HG02870 (cell line): ENCODE results near the gene GYS2.
"Not testable (repeated sequence)": the region's sequence is repeated elsewhere in the genome, so short reads cannot be mapped to it uniquely, and the experiment has no call there.

ENCODE experiments used
- ATAC-seq: cut with Tn5 transposase; IDR thresholded peaks from one replicate; pipeline ENCODE4 v1.9.1; 2021; ENCODE audit warnings: mild to moderate bottlenecking, moderate library complexity; ENCODE audit not compliant: unreplicated experiment

The GYS2 gene

DNA sequence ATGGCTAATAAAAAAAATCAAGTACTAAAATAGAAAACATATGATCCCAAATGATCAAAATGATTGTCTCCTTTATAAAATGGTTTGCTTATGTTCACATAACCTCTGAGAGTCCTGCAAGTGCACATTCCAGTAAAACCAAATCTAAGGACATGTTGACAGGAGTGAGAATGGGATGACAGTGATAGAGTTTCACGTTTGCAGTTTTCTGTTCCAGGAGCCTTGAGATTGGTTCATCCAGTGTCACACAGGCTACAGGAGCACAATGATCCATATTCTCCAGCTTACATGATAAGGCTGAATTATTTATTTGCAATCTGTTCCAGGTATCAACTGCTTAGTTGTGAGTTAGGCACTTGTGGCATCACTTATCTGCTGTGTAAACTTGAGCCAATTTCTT, 1.5 kb upstream of the GYS2 start:
- no peak for ATAC-seq

DNA sequence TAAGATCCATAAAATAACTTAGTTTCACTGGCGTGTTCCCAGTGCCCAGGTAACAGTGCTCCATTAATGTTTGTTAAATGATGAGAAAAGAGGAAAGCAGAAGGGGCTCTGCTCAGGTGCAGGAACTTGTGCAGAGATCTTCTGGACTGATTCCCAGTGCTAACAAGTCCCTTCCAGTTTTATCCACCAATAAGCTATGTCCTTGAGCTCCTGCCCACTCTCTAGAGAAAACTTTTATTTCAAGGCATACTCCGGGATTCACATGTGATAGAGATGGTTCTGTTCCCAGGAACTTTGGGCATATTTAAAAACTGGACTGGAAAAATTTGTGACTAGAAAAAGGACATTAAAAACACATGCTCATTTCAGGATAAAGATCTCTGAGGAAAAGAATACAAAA, 1.9 kb downstream of the GYS2 start:
- no peak for ATAC-seq

DNA sequence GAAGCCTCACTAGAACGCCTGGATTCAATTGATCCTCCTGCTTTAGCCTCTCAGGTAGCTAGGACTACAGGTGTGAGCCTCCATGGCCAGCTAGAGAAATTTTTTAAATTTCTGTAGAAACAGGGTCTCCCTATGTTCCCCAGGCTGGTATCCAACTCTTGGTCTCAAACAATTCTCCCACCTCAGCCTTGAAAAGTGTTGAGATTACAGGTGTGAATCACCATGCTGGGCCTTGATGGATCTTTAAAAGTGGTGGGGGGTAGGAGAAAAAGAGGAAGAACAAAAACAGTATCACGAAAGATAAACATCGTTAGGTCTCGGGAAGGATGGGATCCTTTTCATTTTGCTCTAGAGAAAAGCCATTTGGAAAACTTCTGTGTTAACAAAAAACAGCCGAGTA, 4.5 kb downstream of the GYS2 start:
- ATAC-seq, result no peak

DNA sequence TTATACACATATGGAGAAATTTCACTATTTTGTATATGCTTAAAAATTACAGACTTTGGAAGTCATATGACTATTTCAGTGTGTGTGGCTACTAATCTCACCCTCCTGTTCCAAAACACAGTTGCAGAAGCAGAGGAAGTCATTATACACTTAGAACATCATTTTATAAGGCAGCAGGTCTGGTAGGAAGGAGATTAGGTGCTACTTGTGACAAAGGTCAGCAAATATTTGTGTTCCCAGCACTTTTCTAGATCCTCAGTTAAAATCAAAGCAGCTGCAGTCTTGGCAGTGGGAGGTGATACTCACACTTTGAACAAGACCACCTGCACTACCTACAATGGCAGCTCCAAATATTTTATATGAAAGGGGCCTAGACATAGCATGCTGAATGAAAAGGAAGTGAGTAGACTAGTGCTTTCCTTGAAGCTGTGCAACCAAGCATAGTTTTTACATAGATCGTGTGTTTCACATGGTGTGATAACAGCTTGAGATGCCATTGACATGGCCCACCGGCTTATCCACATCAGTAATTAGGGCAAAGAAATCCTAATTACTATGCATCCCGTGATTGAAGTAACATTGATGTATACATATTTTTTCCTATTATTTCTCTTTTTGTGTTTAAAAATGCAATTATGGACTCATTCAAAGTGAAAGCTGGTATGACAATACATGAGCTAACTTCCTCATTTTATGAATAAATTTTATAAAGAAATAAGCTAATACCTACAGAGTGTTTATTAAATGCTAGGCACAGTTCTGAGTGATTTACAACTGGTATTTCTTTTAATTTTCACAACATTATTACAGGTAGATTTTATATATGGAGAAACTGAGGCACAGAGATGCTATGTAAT, 5.3 kb downstream of the GYS2 start:
- ATAC-seq, result peak; percentile 67

DNA sequence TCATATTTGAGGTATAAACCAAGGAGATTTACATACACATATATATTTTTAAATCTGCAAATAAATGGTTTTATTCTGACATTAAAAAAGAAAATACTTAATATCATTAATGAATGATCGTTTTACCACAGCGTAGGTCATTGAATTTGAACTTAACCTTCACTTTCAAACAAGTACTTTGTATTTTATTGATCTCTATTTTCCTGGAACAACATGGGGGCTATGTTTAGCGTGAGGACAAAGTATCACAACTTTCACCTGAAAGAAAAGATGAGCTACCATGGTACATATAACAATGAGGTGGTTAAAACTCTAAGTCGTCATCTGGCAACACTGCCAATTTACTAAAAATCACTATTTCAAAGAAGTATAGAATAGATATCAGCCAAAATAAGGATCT, 6.0 kb downstream of the GYS2 start:
- no peak for ATAC-seq

DNA sequence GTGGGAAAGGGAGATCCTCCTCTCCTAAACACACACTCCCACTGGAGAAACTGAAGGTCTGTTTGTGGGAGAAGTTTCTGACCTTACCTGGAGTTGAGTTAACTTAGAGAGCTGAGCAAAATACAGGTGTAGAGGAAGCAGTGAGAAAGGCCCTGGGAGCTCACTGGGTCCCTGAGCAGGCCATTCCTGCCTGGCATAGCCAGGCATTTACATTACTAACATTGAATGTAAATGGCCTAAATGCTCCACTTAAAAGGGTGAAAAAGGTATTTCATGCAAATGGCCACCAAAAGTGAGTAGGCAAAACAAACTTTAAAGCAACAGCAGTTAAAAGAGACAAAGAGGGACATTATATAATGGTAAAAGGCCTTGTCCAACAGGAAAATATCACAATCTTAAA, 9.3 kb downstream of the GYS2 start:
- ATAC-seq, result not testable (repeated sequence)

DNA sequence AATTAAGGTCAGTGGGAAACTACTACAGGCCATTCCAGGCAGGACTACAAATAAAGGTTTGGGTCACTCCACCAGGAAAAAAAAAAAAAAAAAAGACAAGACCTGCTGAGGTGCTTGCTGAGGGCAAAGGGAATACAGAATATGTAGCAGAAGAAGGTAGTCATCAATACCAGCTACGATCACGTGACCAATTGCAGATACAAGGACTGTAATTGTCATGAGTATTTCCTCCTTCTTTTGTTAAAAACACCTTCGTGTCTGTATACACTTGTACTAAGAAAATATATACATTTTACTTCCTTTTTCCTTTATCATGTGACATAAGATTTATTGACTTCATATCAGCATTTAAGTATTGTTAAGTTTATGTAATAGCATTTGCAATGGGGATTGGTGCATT, 19.2 kb downstream of the GYS2 start:
- ATAC-seq, result no peak

DNA sequence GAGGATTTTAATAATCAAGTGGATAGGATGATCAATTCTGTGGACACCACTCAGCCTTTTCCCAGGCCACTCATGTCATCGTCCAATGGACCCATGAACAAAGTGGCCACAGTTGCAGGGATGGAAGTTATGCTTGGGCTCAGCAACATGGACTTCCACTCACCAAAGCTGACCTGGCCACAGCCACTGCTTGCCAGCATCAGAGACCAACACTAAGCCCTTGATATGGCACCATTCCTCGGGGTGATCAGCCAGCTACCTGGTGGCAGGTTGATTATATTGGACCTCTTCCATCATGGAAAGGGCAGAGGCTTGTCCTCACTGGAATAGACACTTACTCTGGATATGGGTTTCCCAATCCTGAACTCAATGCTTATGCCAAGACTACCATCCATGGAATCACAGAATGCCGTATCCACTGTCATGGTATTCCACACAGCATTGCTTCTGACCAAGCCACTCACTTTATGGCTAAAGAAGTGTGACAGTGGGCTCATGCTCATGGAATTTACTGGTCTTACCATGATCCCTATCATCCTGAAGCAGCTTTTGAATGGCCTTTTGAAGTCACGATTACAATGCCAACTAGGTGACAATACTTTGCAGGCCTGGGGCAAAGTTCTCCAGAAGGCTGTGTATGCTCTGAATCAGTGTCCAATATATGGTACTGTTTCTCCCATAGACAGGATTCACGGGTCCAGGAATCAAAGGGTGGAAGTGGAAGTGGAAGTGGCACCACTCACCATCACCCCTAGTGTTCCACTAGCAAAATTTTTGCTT, 20.1 kb downstream of the GYS2 start:
- not testable (repeated sequence) for ATAC-seq

DNA sequence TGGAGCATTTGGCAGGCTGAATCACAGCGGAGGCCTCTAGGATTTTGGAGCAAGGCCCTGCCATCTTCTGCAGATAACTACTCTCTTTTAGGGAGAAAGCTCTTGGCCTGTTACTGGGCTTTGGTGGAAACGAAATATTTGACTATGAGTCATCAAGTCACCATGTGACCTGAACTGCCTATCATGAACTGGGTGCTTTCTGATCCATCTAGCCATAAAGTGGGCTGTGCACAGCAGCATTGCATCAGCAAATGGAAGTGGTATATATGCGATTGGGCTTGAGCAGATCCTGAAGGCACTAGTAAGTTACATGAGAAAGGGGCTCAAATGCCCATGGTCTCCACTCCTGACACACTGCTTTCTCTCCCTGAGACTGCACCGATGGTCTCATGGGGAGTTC, 21.1 kb downstream of the GYS2 start:
- ATAC-seq, result no peak

DNA sequence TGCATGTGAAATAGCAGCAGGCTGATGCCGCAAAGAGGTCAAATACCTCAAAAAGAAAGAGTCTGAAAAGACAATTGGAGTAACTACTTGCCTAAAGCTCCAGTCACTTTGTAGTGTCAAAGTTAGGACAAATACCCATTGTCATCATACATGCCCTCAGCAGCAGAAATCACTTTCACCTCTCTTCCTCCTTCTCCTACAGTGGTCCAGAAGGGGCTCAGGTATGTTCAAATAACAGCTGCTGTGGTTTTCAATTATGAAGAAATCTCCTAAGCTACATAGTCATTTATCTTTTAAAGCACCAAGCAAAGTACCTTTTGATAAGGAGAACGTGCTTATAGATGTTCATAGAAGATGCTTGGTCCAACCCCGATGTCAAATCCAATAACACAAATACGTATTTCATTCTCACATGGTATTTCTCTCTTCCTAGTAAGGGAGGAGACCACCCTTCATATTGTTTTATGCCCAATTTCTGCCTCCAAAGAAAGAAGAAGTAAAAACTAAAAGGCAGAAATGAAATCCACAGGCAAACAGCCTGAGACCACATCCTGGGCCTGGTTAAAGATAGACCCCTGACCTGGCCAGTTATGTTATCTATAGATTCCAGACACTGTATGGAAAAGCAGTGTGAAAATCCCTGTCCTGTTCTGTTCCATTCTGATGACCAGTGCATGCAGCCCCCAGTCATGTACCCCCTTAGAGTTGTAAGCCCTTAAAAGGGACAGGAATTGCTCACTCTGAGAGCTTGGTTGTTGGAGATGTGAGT, 23.7 kb downstream of the GYS2 start:
- no peak for ATAC-seq

DNA sequence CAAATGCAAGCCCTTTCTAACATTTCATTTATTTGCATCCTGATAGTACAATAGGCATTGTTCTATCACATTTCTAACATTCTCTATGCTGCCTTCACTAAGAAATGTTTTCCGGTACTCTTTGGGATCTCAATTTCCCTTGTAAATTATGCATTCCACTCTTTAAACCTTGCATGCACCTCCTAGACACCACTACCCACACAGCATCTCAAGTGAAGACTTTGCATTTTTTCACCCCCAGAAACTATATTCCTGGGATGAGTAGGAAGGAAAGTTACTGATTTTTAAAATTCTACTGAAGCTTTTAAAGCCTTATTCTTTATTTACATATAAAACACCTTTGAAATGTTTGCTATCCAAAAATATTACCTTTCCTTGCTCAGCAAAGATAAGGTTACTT, 27.1 kb downstream of the GYS2 start:
- ATAC-seq, result no peak

DNA sequence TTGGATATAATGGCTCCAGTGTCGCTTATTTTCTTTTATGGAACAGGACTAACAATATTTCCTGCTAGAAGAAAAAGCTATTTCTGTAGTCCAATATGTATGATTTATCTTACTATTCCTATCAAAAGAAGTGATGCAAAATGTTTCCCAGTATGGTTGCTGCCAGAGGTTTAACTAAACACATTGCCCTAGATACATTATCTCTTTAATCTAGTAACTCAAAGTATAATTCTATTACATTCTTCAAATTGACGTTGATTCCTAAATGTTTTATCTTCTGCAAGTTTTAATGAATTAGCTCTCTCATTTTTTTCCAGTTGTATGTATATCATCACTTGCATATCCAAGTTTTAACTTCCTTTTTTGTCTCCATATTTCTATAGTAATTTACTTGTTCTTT, 28.2 kb downstream of the GYS2 start:
- ATAC-seq, result no peak

DNA sequence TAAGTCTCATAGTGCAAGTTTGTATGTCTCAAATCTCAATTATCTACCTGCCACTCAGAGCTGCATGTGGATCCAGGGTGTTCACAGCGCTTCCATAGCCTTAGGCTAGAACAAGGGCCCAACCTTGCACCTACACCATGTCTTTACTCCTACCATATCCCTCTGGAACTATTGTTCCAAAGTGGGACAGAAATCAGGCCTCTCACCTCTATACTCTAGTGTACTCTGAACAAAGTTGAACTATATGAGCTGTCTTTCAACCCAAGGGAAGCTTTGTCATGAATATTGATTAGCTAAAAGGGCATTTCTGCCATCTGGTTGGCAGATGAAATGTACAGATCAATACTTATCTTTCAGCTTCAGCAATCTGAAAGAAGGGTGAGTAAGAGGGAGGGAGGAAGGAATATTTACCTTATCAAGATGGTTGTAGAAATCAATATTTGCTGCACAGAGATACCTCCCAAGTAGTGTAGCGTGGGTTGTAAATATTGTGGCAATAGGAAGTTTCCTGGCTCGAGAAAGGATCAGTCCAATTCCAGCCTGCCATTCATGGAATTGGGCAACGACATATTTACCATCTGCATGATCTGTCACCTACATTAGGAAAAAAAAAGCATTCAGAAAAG, 30.8 kb downstream of the GYS2 start:
- ATAC-seq, result no peak

DNA sequence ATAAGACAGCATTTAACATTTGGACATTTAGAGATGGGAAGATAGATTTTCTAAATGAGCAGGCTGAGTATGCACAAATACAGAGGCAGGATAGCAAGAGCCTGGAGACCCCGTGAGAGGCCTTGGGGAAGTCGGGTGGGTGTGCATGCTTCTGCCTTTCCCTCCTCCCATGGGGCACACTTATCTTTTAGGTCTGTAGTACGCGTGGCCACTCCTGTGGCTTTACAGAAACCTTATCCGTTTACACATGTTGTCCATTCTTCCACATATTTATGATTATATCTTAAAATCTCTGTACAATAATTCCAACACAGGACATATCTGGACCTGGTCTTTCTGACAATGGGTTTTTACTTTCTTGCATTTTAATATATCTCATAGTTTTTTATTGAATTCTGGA, 33.6 kb downstream of the GYS2 start:
- ATAC-seq, result no peak

DNA sequence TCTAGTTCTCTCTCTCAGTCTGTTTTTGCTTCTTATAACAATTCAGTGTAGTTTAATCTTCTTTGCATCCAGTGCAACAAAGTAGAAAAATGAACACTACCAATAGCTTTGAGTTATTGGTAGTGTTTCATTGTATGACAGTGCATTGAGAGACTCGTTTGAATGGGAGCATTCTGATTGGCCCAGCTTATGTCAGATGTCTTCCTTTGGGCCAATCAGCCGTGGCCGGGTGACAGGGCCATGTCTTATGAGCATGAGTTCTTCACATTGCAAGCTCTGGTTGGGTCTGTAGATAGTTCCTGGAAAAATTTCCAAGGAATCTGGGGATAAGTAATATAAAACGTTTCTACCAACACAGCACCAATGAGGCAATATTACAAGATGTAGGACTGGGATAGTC, 36.5 kb downstream of the GYS2 start:
- ATAC-seq, result no peak

DNA sequence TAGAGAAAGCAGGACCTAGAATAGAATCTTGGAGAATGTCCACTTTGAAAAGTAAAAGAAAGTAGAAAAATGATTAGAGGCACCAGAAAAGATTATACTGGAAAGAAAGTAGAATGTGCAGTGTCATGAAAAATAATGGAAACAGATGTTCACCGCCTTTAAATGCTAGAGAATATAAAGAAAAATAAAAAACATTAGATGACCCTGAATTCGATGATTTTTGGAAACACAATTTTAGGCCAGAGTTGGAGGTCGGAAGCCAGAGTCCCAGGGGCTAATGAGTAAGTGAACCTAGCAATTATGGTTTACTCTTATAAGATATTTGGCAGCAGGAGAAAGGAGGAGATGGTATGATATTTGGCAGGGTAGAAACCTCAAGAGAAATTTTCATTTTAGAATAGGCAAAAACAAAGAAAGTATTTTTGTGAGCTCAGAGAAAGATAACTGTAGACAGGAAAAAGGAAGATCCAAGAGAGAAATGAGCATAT, 37.7 kb downstream of the GYS2 start:
- ATAC-seq, result no peak

DNA sequence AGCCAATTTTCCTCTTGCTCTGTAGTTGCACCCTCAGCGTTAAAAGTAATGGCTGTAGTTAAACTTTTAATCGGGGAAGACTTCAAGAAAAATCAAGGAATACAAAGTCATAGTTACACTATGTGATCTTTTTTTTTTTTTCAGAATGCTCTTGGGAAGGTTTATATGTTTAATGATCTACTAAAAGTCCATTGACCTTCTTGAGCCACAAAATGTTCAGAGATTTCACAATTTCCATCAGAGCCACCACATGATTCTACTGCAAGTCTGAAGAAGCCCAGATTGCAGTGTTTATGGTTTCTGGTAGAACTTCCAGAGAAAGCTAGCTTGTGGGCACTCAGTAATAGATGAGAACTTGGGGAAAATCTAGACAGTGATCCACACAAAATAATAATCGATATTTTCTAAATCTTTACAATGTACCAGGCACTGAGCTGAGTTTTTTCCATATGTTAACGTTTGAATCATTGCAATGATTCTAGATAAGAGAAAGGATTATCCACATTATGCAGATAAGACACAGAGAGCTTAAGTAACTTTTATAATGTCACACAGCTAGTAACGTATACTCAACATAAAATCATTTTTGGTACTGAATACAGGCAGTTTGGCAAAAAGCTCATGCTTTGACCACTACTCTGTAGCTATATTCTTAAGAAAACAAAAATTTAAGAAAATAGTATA, 38.3 kb downstream of the GYS2 start:
- ATAC-seq, result no peak

DNA sequence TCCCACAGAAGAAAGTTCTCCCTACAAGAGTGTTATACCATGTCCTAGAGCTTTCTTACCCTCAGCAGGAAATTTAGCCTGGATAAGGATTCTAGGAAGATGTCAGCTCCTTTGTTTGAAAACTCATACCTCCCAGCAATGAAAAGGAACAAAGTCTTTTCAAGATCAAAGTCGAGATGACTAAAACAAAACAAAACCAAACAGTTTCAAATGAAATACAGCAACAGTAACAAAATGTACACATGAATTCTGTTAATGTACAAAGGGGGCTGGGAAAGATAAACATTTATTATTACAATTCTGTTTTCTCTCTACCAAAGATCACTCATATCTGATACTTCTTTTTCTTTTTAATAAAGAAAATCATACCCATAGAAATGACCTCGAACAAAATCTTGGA, 41.8 kb downstream of the GYS2 start:
- ATAC-seq, result no peak

DNA sequence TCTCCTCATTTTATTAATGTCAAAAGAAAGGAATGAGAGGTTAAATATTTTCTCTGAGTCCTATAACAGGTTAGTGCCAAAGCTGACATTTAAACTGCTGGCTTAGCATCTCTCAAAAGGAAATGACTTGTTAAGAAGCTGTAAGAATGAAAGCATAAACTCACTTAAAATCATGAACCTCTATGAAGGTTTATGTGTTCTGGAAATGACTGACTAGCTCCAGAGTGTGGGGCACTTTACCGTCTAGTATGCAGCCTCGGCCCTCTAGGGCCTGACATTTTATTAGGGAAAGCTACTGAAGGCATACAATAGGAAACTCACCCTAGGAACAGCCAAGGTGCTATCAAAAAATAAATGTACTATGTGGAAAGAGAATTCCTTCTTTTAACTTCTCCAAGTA, 43.5 kb downstream of the GYS2 start:
- ATAC-seq, result no peak

DNA sequence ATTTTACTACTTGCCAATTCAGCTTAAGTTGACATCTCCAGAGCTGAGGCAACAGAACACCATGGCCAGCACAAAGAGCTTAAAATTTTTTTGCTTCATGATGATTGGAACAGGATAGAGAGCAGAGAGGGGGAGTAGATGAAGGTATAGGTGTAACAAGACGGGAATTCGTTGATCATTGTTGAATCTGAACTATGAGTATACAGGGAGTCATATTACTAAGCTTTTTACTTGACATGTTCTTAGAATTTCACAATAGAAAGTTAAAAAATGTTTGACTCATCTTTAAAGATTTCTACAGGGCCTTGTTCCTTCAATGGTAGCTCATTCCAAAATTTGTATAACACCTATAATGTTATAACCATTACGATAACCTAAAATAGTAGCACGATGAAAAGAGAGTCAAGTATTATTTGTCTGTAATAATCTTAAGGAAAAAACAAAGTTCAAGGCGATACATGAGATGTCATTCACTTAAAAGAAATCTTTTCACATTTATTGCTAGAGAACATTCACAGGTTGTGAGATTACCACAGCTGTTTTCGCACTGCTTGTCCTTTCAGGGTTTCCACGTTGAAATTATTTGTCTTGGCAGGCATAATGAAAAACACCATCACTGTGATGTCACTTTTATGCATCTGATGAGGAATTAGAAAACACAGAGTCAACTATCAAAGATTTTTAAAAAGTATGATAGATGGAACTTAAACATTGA, 44.6 kb downstream of the GYS2 start:
- no peak for ATAC-seq
